Mesothelial cell of epicardium (in vitro differentiated cells): ENCODE results near the gene CYBC1. TPM values are rescaled to one million over a fixed set of nuclear protein-coding genes. Genes with fewer than 3 reads are reported as not detected.

ENCODE experiments used
- DNase-seq, 2 experiments: peaks; one replicate each; pipeline ENCODE4 v3.0.0; 2021; ENCODE audit warnings: low spot score in 2 of 2; ENCODE audit not compliant: unreplicated experiment in 2 of 2
- H3K27ac Mint-ChIP-seq: 2 replicates; pipeline ENCODE4 v1.8.0; 2021; ENCODE audit warnings: mixed read lengths
- H3K27me3 Mint-ChIP-seq: 2 replicates; pipeline ENCODE4 v1.8.0; 2021; ENCODE audit warnings: low read depth, mixed read lengths
- H3K36me3 Mint-ChIP-seq: 2 replicates; pipeline ENCODE4 v1.8.0; 2021; ENCODE audit warnings: mixed read lengths
- H3K4me1 Mint-ChIP-seq: 2 replicates; pipeline ENCODE4 v1.8.0; 2021; ENCODE audit warnings: mixed read lengths
- H3K4me3 Mint-ChIP-seq: 2 replicates; pipeline ENCODE4 v1.8.0; 2021; ENCODE audit warnings: mild to moderate bottlenecking, moderate library complexity, mixed read lengths
- H3K9me3 Mint-ChIP-seq: 2 replicates; pipeline ENCODE4 v1.8.0; 2021; ENCODE audit warnings: mixed read lengths
- total RNA-seq: library from RNA; stranded (reverse); gene quantifications from 3 replicates; pipeline ENCODE4 v1.2.1, GENCODE V29; 2021
- TF ChIP-seq, protein P1 (sequence below): fragments of 200-600 bp; sonication (generic); IDR thresholded peaks from one replicate; pipeline ENCODE4 v1.5.0; 2021; ENCODE audit warnings: antibody characterized with exemption; ENCODE audit not compliant: unreplicated experiment

The CYBC1 gene
- total RNA-seq, 1 donor from 2014 or later: 86.7 TPM

DNA sequence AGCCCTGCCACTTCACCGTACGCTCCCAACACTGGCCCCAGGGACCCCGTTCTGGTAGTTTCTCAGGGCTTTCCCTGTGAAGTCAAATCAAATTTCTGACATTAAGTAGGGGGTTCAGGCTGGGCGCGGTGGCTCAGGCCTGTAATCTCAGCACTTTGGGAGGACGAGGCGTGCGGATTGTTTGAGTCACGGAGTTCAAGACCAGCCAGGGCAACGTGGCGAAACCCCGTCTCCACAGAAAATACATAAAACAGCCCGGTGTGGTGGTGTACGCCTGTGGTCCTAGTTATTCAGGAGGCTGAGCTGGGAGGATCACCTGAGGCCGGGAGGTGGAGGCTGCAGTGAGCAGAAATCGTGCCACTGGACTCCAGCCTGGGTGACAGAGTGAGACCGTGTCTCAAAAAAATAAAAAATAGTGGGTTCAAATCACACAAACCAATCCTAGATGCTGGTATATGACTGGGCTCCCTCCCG lies 632 bp downstream of the CYBC1 start:
- TF ChIP-seq, protein P1, sequence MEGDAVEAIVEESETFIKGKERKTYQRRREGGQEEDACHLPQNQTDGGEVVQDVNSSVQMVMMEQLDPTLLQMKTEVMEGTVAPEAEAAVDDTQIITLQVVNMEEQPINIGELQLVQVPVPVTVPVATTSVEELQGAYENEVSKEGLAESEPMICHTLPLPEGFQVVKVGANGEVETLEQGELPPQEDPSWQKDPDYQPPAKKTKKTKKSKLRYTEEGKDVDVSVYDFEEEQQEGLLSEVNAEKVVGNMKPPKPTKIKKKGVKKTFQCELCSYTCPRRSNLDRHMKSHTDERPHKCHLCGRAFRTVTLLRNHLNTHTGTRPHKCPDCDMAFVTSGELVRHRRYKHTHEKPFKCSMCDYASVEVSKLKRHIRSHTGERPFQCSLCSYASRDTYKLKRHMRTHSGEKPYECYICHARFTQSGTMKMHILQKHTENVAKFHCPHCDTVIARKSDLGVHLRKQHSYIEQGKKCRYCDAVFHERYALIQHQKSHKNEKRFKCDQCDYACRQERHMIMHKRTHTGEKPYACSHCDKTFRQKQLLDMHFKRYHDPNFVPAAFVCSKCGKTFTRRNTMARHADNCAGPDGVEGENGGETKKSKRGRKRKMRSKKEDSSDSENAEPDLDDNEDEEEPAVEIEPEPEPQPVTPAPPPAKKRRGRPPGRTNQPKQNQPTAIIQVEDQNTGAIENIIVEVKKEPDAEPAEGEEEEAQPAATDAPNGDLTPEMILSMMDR: no peak
- no peak for DNase-seq
- H3K9me3 Mint-ChIP-seq: peaks cover 5% of the 10 kb centered on the region
- H3K4me1 Mint-ChIP-seq: peaks cover 19% of the 10 kb centered on the region
- peaks cover 6% of the 10 kb centered on the region for H3K36me3 Mint-ChIP-seq
- H3K4me3 Mint-ChIP-seq: peak overlapping the region; percentile 75
- H3K27me3 Mint-ChIP-seq: no peaks in the 10 kb centered on the region
- peak overlapping the region; percentile 75 for H3K27ac Mint-ChIP-seq

DNA sequence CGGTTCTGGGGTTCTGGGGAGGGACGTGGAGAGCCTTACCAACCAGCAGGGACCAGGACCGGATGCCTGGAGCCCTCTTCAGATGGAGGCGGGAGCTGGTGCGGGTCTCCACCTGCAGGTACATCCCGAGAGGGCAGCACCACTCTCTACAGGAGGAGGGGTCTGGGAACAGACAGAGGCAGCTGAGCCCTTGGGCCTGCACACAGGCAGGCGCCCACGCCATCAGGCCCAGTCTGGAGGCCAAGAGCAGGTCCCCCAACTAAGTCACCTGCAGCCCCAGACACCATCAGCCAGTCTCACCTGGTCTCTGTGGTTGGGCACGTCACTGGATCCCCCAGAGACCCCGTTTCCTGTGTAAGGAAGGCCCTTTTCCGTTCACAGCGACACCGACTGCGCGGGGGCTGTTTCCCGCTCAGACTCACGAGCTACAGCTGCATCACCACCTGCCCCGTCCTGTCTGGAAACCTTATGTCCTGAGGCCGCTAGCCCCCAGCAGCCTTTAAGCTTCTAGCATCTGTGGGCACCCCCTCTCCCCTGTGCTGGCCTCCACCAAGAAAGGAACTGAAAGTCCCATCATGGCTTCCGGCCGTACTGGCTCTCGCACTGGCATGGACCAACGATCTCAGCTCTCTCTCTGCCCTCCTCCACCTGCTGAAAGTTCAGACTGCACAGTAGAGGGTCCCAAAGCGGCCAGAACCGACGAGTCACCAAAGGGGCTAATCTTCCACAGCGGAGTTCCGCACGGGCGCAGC lies 1.2 kb downstream of the CYBC1 start:
- Mint-ChIP-seq H3K9me3 (peaks cover 5% of the 10 kb centered on the region), H3K36me3 (peaks cover 6% of the 10 kb centered on the region), H3K4me3 (peak overlapping the region; percentile 75), H3K27me3 (no peaks in the 10 kb centered on the region), H3K27ac (peak overlapping the region; percentile 75), H3K4me1 (peaks cover 19% of the 10 kb centered on the region)
- TF ChIP-seq, protein P1: no peak
- DNase-seq: no peak

DNA sequence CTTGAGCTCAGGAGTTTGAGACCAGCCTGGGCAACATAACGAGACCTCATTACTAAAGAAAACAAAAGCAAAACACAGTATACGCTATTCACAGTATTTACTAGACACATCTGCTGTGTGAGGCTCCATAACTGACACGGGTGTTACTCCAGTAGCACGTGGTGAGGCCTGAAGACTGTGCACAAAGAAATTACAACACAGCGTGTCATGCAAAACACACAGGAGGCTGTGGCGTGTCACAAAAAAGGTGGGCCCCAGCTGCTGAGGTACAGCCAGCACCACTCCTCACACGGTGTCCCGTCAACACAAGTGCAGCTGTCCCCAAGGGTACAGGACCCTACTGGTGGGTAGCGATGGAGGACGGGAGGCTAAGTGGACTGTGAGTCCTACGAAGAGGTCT lies 2.7 kb downstream of the CYBC1 start:
- DNase-seq: no peak
- H3K4me1 Mint-ChIP-seq: peaks cover 19% of the 10 kb centered on the region
- H3K27me3 Mint-ChIP-seq: no peaks in the 10 kb centered on the region
- H3K4me3 Mint-ChIP-seq: no peak overlapping the region
- no peak overlapping the region for H3K27ac Mint-ChIP-seq
- H3K9me3 Mint-ChIP-seq: peaks cover 5% of the 10 kb centered on the region
- peaks cover 6% of the 10 kb centered on the region for H3K36me3 Mint-ChIP-seq
- TF ChIP-seq, protein P1: no peak

DNA sequence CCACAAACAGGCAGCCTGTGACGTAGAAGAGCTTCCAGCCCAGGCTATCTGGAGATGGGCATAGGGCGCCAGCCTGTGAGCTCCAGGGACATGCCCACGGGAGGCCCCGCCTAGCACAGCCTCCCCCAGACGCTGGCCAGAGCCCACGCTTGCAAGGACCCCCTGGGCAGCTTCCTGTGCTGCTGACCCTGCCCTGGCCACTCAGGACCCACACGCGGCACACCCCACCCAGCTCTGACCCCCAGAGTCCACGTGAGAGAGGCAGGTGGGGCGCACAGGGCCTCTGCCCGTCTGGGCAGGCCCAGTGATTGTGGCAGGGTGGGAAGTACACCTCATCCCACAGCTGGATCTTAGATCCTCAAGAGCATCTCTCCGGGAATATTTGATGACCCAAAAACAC lies 3.9 kb downstream of the CYBC1 start:
- peak overlapping the region; percentile 25 for H3K27ac Mint-ChIP-seq
- no peaks in the 10 kb centered on the region for H3K9me3 Mint-ChIP-seq
- TF ChIP-seq, protein P1: no peak
- peaks cover 3% of the 10 kb centered on the region for H3K36me3 Mint-ChIP-seq
- peaks cover 16% of the 10 kb centered on the region for H3K4me1 Mint-ChIP-seq
- no peak for DNase-seq
- no peak overlapping the region for H3K4me3 Mint-ChIP-seq
- H3K27me3 Mint-ChIP-seq: no peaks in the 10 kb centered on the region

DNA sequence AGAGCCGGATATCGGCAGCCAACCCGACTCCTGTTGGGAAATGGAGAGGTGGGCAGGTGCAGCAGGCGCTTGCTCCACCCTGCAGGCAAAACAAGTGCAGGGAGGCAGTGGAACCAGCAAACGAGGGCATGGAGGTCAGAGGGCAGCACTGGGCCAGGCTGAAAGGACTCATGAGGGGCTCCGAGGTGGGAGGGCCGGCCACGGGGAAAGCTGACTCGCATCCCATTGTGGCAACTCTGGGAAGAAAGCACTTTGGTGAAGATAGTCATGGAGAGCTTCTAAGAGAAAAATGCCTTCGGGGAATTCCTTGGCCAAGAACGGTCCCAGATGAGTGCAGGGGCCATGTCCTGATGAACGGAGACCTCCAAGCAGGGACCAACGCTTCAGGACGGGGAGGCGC lies 4.4 kb downstream of the CYBC1 start:
- H3K27me3 Mint-ChIP-seq: no peaks in the 10 kb centered on the region
- no peak overlapping the region for H3K4me3 Mint-ChIP-seq
- TF ChIP-seq, protein P1: no peak
- DNase-seq: no peak
- no peak overlapping the region for H3K27ac Mint-ChIP-seq
- peaks cover 3% of the 10 kb centered on the region for H3K36me3 Mint-ChIP-seq
- H3K4me1 Mint-ChIP-seq: peaks cover 11% of the 10 kb centered on the region
- H3K9me3 Mint-ChIP-seq: no peaks in the 10 kb centered on the region
